ENCODE measurements around the gene DLG2.
"Not testable (repeated sequence)": the region's sequence is repeated elsewhere in the genome, so short reads cannot be mapped to it uniquely, and the experiment has no call there.

The DLG2 gene

DNA sequence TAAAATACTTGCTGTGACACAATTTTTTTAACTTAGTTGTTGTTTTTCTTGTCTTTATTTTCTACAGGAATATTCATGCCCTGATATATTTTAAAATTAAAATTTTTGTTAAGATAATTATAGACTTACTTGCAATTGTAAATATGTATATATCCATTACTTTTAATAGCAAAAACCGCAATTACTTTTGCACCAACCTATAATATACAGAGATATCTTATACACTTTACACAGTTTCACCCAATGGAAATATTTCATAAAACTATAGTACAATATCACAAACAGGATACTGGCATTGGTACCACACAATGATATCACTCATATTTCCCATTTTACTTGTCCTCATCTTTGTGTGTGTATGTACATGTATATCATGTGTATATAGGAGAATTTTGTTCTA, 188.8 kb downstream of the DLG2 start:
- FAIRE-seq, result no peak

GRCh38 chr11:85431319-85431718, 195.8 kb downstream of the DLG2 start:
- no peak for FAIRE-seq

GRCh38 chr11:85423794-85424193, 203.3 kb downstream of the DLG2 start:
- no peak for FAIRE-seq

GRCh38 chr11:85423316-85423715, 203.8 kb downstream of the DLG2 start:
- no peak for FAIRE-seq

- no peak for FAIRE-seq
These were observed 213.0 kb downstream of the DLG2 start for GRCh38 chr11:85414175-85414574.

- no peak for FAIRE-seq
These were observed 219.5 kb downstream of the DLG2 start for GRCh38 chr11:85407648-85408047.

DNA sequence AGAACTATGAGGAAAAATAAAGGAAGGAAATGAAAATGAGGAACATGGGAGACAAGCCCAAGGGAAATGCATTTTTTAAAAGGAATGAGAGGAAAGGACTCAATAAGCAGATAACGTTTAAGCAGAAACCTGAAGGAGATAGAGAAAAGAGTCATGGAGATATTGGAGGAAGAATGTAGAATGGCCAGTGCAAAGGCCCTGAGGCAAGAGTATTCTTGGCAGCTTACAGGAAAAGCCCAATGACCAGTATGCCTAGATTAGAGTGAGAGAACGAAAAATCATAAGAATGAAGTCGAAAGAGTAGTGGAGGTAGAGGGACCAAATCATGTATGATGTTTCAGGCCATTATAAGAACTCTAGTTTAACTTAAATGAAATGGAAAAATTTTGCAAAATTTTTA, 220.3 kb downstream of the DLG2 start:
- FAIRE-seq, result no peak

- no peak for FAIRE-seq
These were observed 220.8 kb downstream of the DLG2 start for GRCh38 chr11:85406316-85406715.

- FAIRE-seq, result not testable (repeated sequence)
These were observed 231.6 kb downstream of the DLG2 start for GRCh38 chr11:85395515-85396055.

DNA sequence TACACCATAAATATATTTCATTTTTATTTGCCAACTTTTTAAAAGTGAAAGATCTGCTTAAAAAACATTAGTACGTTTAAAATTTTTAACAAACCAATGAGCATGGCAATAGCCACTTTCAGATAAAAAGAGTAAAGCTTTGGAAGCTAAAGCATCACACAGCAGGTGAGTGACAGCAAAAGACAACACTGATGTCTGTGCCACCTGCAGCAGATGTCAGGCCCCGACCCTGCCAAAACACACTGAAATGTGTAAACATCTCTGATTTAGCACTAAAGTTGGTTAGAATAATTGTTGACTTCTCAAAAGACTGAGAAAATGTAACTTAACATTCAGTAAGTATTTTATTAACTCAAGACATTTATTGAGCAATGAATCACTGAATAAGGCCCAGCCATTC, 232.9 kb downstream of the DLG2 start:
- FAIRE-seq, result no peak

DNA sequence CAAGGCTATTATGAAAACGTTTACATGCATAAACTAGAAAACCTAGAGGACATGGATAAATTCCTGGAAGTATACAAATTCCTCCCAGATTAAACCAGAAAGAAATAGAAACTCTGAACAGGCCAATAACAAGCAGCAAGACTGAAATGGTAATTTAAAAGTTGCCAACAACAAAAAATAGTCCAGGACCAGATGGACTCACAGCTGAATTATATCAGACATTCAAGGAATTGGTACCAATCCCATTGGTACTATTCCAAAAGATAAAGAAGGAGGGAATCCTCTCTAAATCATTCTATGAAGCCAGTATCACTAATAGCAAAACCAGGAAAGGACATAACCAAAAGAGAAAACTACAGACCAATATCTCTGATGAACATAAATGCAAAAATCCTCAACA, 236.0 kb downstream of the DLG2 start:
- FAIRE-seq, result no peak

- FAIRE-seq, result no peak
These were observed 241.6 kb downstream of the DLG2 start for GRCh38 chr11:85385547-85385946.

- FAIRE-seq, result no peak
These were observed 242.0 kb downstream of the DLG2 start for GRCh38 chr11:85385111-85385510.

- FAIRE-seq, result no peak
These were observed 248.1 kb downstream of the DLG2 start for GRCh38 chr11:85379066-85379465.

DNA sequence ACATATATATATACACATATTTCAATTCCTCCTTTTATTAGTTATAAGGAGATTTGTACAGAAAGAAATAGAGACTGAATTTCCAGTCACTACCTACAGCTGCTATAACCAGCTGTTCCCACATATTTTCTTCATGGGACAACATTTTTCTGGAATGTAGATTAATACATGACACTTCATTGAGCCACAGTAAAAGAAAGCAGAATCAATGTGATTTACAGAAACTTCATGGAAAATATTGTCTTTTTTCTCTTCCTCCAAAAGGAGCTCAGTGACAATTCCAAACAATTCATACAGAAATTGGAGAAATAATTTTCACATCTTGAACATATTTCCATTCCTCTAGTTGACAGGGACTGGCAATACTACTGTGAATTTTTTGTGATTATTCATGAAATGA, 249.2 kb downstream of the DLG2 start:
- FAIRE-seq, result no peak

DNA sequence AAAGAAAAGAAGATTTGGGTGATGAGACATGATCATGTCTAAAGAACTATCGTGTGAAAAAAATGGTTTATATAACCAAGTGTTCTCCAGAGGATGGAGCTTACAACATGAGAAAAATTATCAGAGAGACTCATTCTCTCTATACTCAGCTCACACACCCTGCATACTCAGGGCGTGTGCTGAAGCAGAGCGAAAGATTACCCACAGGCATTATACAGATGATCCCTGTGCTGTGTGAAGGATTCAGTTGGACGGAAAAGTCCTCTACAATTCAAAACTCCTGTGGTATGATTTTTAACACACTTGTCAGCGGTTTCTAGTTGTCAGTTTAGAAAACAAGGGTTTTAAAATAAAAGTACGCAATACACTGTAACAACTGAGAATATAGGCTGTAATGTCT, 267.3 kb downstream of the DLG2 start:
- FAIRE-seq, result no peak

DNA sequence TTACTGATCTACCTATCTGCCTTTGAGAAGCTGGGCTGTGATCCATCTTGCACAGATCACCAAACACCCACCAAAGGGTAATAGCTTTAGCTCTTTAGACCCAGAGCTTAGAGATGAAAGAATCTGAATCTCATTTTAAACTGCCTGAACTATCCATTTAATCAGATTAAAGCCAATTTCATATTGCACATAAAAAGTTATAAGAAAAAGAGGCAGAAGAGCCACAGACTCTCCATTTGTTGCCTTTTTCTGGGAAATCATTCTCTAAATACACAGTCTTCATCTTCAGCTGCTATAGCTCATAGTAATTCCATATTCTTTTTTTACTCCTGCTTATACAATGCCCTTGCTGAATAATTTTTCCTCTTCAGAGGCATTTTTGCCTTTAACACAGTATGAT, 271.2 kb downstream of the DLG2 start:
- no peak for FAIRE-seq

DNA sequence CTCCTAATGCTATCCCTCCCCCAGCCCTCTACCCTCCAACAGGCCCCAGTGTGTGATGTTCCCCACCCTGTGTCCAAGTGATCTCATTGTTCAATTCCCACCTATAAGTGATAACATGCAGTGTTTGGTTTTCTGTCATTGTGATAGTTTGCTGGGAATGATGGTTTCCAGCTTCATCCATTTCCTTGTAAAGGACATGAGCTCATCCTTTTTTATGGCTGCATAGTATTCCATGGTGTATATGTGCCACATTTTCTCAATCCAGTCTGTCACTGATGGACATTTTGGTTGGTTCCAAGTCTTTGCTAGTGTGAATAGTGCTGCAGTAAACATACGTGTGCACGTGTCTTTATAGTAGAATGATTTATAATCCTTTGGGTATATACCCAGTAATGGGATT, 277.6 kb downstream of the DLG2 start:
- FAIRE-seq, result not testable (repeated sequence)

DNA sequence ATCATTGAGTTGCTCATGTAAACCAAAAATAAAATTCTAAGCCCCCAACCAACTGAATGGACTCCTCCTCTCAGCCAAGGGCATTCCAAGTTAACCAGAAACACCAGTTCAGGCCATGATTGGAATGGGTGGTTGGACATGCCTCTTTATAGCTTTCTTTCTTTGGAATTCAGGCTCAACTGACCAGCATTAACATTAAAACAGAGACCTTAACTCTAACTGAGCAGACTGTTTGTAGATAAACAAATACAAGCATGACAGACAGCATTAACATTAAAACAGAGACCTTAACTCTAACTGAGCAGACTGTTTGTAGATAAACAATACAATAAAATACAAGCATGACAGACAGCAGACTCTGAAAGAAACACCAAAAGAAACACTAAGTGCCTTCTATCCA, 278.2 kb downstream of the DLG2 start:
- FAIRE-seq, result no peak

GRCh38 chr11:85347291-85347690, 279.9 kb downstream of the DLG2 start:
- FAIRE-seq, result no peak

DNA sequence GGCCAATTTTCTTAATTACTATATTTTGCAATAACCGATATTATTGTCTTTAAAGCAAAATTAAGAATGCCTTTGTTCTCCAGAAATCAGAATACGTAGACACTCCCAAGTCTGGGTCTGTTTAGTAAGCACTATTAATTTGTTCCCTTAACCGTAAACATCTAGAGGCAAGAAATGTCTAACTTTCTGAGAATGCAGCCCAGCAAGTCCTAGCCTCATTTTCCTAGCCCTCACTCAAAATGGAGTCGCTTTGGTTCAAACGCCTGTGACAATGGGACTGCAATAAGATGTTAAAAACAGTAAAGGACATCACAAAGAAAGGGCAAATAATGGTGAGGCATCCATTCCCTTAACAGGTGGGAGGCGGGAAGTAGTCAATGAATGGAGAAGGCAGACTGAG, 280.7 kb downstream of the DLG2 start:
- FAIRE-seq, result no peak

GRCh38 chr11:85340846-85341245, 286.3 kb downstream of the DLG2 start:
- FAIRE-seq, result not testable (repeated sequence)

GRCh38 chr11:85318573-85318972, 308.6 kb downstream of the DLG2 start:
- FAIRE-seq, result no peak

DNA sequence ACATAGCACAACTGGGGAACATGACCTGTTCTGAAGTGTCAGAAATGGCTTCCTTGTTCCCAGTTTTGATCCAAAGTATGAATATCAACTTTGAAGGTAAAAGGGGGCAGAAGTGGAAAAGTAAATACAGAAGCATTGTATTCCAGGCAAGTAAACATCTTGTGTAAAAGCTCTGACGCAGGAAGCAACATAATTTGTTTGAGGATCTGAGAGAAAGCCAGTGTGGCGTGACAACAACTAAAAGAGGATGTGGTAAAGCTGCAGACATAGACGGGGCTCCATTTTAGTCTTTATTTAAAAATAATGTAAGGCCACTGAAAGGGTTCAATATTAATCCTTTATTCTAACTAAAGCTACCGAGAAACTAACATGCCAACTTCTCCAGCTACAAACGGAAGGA, 310.2 kb downstream of the DLG2 start:
- FAIRE-seq, result no peak

- no peak for FAIRE-seq
These were observed 313.4 kb downstream of the DLG2 start for GRCh38 chr11:85313741-85314140.

GRCh38 chr11:85310479-85310878, 316.7 kb downstream of the DLG2 start:
- no peak for FAIRE-seq
